Measurements from ENCODE around the gene ZBTB18. TPM values are rescaled to one million over a fixed set of nuclear protein-coding genes. Genes with fewer than 3 reads are reported as not detected.

The ZBTB18 gene
- total RNA-seq, 1 experiment from 2014 or later: 9.5 TPM

DNA sequence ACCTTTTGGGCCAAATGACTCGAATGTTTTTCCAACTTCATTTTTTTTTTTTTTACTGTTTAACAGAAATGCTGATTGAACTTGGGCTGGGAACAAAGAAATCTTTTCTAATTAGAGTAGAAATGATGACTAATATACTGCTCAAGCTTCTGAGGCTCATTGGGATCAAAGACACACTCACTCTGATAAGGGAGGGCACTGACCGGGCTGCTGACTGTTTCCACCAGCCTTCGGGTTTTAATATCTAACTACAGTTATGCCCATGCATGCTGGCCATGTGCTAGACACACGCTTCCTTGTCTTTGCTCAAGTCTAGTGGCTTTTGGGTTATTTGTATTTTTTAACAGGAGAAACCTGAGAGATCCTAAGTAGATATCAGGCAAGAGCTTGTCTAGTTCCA, 16.8 kb downstream of the ZBTB18 start:
- Histone ChIP-seq H3K9me2 (replicated peaks; ENCODE audit: insufficient read depth, low read length) (no peaks in the 10 kb centered on the region), H3K79me2 (ENCODE audit: low read length) (no peaks in the 10 kb centered on the region), H3K4me2 (ENCODE audit: low read depth, low read length, poor library complexity, severe bottlenecking) (no peak overlapping the region), H3K27me3 (ENCODE audit: low read length) (no peaks in the 10 kb centered on the region), H4K20me1 (ENCODE audit: insufficient read depth, low read depth, low read length) (no peaks in the 10 kb centered on the region), H2AFZ (ENCODE audit: low read length) (no peak overlapping the region), H3K27ac (ENCODE audit: low read length) (no peak overlapping the region), H3K9ac (ENCODE audit: low read length) (no peak overlapping the region), H3K36me3 (ENCODE audit: insufficient read depth, low read length) (no peaks in the 10 kb centered on the region), H3K9me3 (ENCODE audit: low read length) (no peaks in the 10 kb centered on the region), H3K4me3 (ENCODE audit: low read length) (no peak overlapping the region), H3K4me1 (ENCODE audit: low read length) (no peaks in the 10 kb centered on the region)
- no peak for DNase-seq

DNA sequence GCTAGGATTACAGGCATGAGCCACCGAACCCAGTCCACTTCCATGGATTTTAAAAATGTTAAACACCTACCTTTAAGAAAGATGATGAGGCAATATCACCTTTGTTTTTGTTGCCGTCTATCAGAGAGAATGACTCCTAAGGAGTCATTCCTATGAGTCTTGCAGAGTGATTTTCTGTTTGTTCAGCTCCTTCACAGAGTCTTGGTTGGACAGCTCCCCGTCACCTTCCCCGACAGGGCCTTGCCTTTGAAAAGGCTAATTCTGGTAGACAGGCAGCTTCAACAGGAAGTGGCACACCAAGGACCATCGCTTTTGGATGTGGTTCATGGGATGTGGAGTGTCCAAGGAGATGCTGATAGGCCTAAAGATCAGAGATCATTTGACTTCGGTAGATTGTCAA, 17.5 kb downstream of the ZBTB18 start:
- Histone ChIP-seq H3K27me3 (ENCODE audit: low read length) (no peaks in the 10 kb centered on the region), H3K9me3 (ENCODE audit: low read length) (no peaks in the 10 kb centered on the region), H3K9ac (ENCODE audit: low read length) (no peak overlapping the region), H3K4me2 (ENCODE audit: low read depth, low read length, poor library complexity, severe bottlenecking) (no peak overlapping the region), H3K27ac (ENCODE audit: low read length) (no peak overlapping the region), H2AFZ (ENCODE audit: low read length) (no peak overlapping the region), H3K9me2 (replicated peaks; ENCODE audit: insufficient read depth, low read length) (no peaks in the 10 kb centered on the region), H3K4me1 (ENCODE audit: low read length) (no peaks in the 10 kb centered on the region), H4K20me1 (ENCODE audit: insufficient read depth, low read depth, low read length) (no peaks in the 10 kb centered on the region), H3K36me3 (ENCODE audit: insufficient read depth, low read length) (no peaks in the 10 kb centered on the region), H3K4me3 (ENCODE audit: low read length) (no peak overlapping the region), H3K79me2 (ENCODE audit: low read length) (no peaks in the 10 kb centered on the region)
- no peak for DNase-seq

DNA sequence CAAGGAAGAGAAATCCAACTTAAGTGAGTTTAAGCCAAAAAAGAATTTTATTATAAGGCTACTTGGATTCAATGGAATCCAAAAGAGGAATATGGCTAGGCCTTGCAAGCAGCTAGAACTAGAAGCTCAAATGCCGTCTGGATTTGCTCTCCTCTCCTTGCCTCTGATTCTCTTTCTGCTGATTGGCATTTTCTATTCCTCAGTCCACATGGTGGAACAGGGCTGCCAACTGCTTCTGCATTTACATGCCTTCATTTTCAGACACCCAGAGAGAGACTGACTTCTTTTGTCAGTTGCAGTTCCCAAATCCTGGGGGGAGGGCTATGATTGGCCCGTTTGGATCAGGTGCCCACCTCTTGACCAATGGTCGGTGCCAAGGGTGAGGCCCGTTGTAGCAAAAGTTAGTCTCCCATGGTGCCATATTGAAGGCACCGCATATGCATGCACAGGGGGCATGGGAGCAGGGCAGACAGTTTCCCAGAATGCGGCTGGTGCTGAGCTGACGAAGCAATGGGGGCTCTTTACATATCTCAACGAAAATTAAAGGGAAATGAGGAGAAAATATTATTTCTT, 18.3 kb downstream of the ZBTB18 start:
- H3K79me2 ChIP-seq (ENCODE audit: low read length): no peaks in the 10 kb centered on the region
- no peaks in the 10 kb centered on the region for H3K4me1 ChIP-seq (ENCODE audit: low read length)
- H3K9me3 ChIP-seq (ENCODE audit: low read length): no peaks in the 10 kb centered on the region
- no peak for DNase-seq
- no peak overlapping the region for H2AFZ ChIP-seq (ENCODE audit: low read length)
- H3K27me3 ChIP-seq (ENCODE audit: low read length): no peaks in the 10 kb centered on the region
- H3K9me2 ChIP-seq (replicated peaks; ENCODE audit: insufficient read depth, low read length): no peaks in the 10 kb centered on the region
- H3K4me3 ChIP-seq (ENCODE audit: low read length): no peak overlapping the region
- H3K36me3 ChIP-seq (ENCODE audit: insufficient read depth, low read length): no peaks in the 10 kb centered on the region
- H3K9ac ChIP-seq (ENCODE audit: low read length): no peak overlapping the region
- no peaks in the 10 kb centered on the region for H4K20me1 ChIP-seq (ENCODE audit: insufficient read depth, low read depth, low read length)
- H3K4me2 ChIP-seq (ENCODE audit: low read depth, low read length, poor library complexity, severe bottlenecking): no peak overlapping the region
- no peak overlapping the region for H3K27ac ChIP-seq (ENCODE audit: low read length)

DNA sequence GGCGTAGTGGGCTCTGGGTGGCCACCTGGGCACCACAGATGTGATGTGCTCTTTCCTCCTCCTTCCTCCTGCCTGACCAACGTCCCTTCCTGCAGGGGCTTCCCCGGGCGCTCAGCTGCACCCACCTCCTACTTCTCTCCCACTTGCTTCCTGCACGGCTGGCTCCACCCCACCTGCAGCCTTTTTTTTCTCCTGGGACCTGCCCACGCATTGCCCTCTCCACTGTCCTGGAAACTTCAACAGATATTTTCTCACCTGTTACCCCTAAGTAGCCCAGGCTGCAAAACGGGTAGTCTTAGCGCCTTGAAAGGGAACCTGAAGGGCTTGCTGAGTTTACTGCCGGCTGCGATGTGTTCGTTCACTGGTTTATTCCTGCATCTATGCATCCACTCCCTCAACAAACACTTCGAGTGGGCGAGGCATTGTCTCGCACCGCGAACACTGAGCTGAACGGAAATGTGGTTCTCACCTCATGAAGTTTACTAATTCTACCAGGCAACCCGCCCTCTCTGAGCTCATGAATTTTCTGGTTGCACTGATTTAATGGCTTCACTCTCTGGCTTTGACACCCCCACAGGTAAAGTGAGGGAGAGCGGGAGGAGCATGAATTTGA, 23.6 kb downstream of the ZBTB18 start:
- Histone ChIP-seq H3K79me2 (ENCODE audit: low read length) (no peaks in the 10 kb centered on the region), H3K9me2 (replicated peaks; ENCODE audit: insufficient read depth, low read length) (no peaks in the 10 kb centered on the region), H3K9me3 (ENCODE audit: low read length) (no peaks in the 10 kb centered on the region), H3K27ac (ENCODE audit: low read length) (no peak overlapping the region), H3K9ac (ENCODE audit: low read length) (no peak overlapping the region), H4K20me1 (ENCODE audit: insufficient read depth, low read depth, low read length) (no peaks in the 10 kb centered on the region), H3K4me3 (ENCODE audit: low read length) (no peak overlapping the region; the same call in 1 of the 2 replicates), H2AFZ (ENCODE audit: low read length) (no peak overlapping the region), H3K36me3 (ENCODE audit: insufficient read depth, low read length) (no peaks in the 10 kb centered on the region), H3K4me1 (ENCODE audit: low read length) (peaks cover 13% of the 10 kb centered on the region), H3K4me2 (ENCODE audit: low read depth, low read length, poor library complexity, severe bottlenecking) (peak overlapping the region; percentile 44), H3K27me3 (ENCODE audit: low read length) (no peaks in the 10 kb centered on the region)
- no peak for DNase-seq

DNA sequence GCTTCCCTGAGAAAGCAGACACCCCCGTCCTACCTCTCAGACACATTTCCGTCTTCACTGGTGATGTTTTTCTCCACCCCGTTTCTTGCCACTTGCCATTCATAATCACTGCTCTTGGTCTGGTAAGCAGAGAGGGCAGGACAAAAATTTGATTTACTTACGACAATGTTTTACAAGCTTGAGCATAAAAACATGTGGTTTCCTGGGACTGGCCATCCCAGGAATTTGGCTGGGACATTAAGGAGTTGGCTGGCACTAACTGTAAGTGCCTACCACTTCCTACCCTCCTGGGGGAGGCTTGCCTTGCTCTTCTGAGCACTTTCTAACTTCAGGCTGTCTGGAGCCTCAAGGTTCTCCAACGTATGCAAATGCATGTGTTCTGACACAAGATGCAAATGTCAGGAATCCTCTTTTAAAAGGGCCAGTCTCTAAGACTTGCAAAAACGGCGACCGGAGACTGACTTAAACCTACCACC, 24.2 kb downstream of the ZBTB18 start:
- Histone ChIP-seq H3K27ac (ENCODE audit: low read length) (no peak overlapping the region), H3K79me2 (ENCODE audit: low read length) (no peaks in the 10 kb centered on the region), H3K9ac (ENCODE audit: low read length) (no peak overlapping the region), H3K36me3 (ENCODE audit: insufficient read depth, low read length) (no peaks in the 10 kb centered on the region), H3K4me3 (ENCODE audit: low read length) (no peak overlapping the region; the same call in 1 of the 2 replicates), H3K27me3 (ENCODE audit: low read length) (no peaks in the 10 kb centered on the region), H3K4me1 (ENCODE audit: low read length) (peaks cover 13% of the 10 kb centered on the region), H2AFZ (ENCODE audit: low read length) (no peak overlapping the region), H4K20me1 (ENCODE audit: insufficient read depth, low read depth, low read length) (no peaks in the 10 kb centered on the region), H3K9me2 (replicated peaks; ENCODE audit: insufficient read depth, low read length) (no peaks in the 10 kb centered on the region), H3K9me3 (ENCODE audit: low read length) (no peaks in the 10 kb centered on the region), H3K4me2 (ENCODE audit: low read depth, low read length, poor library complexity, severe bottlenecking) (peak overlapping the region; percentile 44)
- DNase-seq: peak; percentile 43

DNA sequence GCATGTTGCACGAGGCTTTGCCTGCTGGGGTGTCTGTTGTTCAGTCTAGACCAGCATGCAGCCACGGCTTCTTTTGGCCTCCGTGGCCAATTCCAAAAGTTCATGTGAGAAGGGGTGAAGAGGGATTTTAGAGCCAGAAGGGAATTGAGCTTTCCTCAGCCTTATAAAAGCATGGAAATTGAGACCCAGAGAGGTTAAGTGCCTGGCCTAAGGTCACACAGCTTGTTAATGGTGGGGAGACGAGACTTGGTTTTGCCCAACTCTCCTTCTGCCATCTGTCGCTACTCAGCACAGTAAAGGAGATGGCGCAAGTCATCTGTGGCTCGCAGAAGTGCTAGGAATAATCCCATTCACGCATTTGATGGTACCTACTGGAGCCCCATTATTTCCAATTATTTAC, 25.7 kb downstream of the ZBTB18 start:
- H3K27me3 ChIP-seq (ENCODE audit: low read length): no peaks in the 10 kb centered on the region
- no peak overlapping the region for H2AFZ ChIP-seq (ENCODE audit: low read length)
- H3K9me3 ChIP-seq (ENCODE audit: low read length): no peaks in the 10 kb centered on the region
- H3K27ac ChIP-seq (ENCODE audit: low read length): no peak overlapping the region
- no peaks in the 10 kb centered on the region for H3K36me3 ChIP-seq (ENCODE audit: insufficient read depth, low read length)
- H3K9me2 ChIP-seq (replicated peaks; ENCODE audit: insufficient read depth, low read length): no peaks in the 10 kb centered on the region
- H3K4me1 ChIP-seq (ENCODE audit: low read length): peaks cover 13% of the 10 kb centered on the region
- no peak overlapping the region for H3K4me2 ChIP-seq (ENCODE audit: low read depth, low read length, poor library complexity, severe bottlenecking)
- no peak for DNase-seq
- no peak overlapping the region for H3K9ac ChIP-seq (ENCODE audit: low read length)
- H3K4me3 ChIP-seq (ENCODE audit: low read length): no peak overlapping the region
- H3K79me2 ChIP-seq (ENCODE audit: low read length): no peaks in the 10 kb centered on the region
- H4K20me1 ChIP-seq (ENCODE audit: insufficient read depth, low read depth, low read length): no peaks in the 10 kb centered on the region

DNA sequence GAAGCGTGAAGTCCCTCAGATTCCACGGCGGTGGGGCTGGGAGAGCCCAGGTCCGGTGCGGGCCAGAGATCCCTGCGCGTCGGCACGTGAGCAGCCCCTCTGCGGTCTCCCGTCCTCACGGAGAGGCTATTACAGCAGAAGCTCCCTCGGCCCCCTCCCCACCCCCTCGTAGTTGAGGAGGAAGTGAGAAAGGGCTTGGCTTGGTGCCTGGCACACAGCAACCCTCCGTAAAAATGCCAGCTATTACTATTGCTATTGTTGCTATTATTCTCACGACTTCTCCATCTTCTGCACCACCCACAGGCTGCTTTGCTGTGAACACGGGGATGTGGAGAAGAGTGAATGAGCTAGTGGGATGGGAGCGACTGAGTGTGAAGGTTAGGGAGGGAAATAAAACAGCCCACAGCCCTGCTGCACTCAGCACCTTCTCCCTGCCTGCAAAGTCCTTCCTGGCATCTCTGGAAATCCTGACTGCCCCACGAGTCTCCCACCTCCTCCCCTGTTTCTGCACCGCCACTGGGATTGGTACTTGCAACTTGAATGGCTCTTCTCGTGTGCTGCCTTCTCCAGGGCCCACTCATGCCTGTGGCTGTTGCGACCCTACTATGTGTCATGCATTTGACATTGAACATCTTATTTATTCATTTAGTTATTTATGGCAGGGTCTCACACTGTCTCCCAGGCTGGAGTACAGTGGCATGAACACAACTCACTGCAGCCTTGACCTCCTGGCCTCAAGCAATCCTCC, 26.6 kb downstream of the ZBTB18 start:
- Histone ChIP-seq H3K4me2 (ENCODE audit: low read depth, low read length, poor library complexity, severe bottlenecking) (no peak overlapping the region), H4K20me1 (ENCODE audit: insufficient read depth, low read depth, low read length) (no peaks in the 10 kb centered on the region), H3K9me3 (ENCODE audit: low read length) (no peaks in the 10 kb centered on the region), H3K9ac (ENCODE audit: low read length) (no peak overlapping the region), H2AFZ (ENCODE audit: low read length) (no peak overlapping the region), H3K36me3 (ENCODE audit: insufficient read depth, low read length) (no peaks in the 10 kb centered on the region), H3K9me2 (replicated peaks; ENCODE audit: insufficient read depth, low read length) (no peaks in the 10 kb centered on the region), H3K27ac (ENCODE audit: low read length) (no peak overlapping the region), H3K27me3 (ENCODE audit: low read length) (no peaks in the 10 kb centered on the region), H3K79me2 (ENCODE audit: low read length) (no peaks in the 10 kb centered on the region), H3K4me3 (ENCODE audit: low read length) (no peak overlapping the region), H3K4me1 (ENCODE audit: low read length) (peaks cover 13% of the 10 kb centered on the region)
- no peak for DNase-seq

DNA sequence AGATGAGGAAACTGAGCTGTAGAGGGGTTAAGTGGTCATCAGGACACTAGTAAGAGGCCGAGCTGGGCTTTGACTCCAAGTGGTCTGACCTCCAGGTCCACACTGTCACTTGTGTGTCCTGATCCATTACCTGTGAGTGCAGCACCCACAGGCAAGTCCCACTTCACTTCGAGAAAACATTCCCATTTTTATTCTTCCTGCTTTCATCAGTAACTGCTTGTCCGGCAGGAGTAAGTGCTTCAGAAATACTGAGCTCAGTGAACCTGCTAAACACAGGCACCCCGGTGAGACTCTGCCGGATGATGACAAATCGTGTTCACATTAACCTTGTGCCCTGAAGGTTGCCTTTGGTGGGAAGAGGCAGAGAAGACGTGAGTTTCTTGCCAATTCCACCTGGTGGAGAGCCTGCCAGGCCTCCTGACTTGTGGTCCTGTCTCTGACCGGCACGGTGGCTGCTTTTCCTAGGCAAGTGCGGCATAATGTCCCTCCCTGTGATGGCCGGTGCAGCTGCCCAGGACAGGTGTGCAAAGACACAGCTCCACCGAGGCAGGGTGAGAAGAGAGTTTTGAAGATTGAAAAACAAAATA, 29.4 kb downstream of the ZBTB18 start:
- Histone ChIP-seq H4K20me1 (ENCODE audit: insufficient read depth, low read depth, low read length) (no peaks in the 10 kb centered on the region), H3K79me2 (ENCODE audit: low read length) (no peaks in the 10 kb centered on the region), H3K9me2 (replicated peaks; ENCODE audit: insufficient read depth, low read length) (no peaks in the 10 kb centered on the region), H3K27me3 (ENCODE audit: low read length) (no peaks in the 10 kb centered on the region), H3K27ac (ENCODE audit: low read length) (no peak overlapping the region), H3K4me2 (ENCODE audit: low read depth, low read length, poor library complexity, severe bottlenecking) (no peak overlapping the region), H3K4me1 (ENCODE audit: low read length) (peaks cover 5% of the 10 kb centered on the region), H2AFZ (ENCODE audit: low read length) (no peak overlapping the region), H3K9ac (ENCODE audit: low read length) (no peak overlapping the region), H3K36me3 (ENCODE audit: insufficient read depth, low read length) (no peaks in the 10 kb centered on the region), H3K4me3 (ENCODE audit: low read length) (no peak overlapping the region), H3K9me3 (ENCODE audit: low read length) (no peaks in the 10 kb centered on the region)
- no peak for DNase-seq

Data from Karpas-422 (cell line).